H1 (cell line): ENCODE results near the gene HLTF.

Source experiments
- ATF2 ChIP-seq: IDR thresholded peaks from 2 replicates; pipeline ENCODE4 v1.6.1; 2012; ENCODE audit warnings: low read length, inconsistent platforms
- ATF3 ChIP-seq: IDR thresholded peaks from 2 replicates; pipeline ENCODE4 v1.6.1; 2011; ENCODE audit warnings: low read depth, mild to moderate bottlenecking, low read length; ENCODE audit not compliant: insufficient read depth
- BCL11A ChIP-seq, 2 experiments: IDR thresholded peaks; one replicate each; pipeline ENCODE4 v1.6.1; 2011; ENCODE audit warnings: low read depth in 2 of 2, low read length in 2 of 2, mild to moderate bottlenecking in 2 of 2
- CTCF ChIP-seq, 3 experiments: IDR thresholded peaks; 1 replicate in 2 of 3; 2 replicates in 1 of 3; pipeline versions ENCODE4 v1.5.1 to v1.6.1; 2011; ENCODE audit warnings: low read length in 3 of 3, mild to moderate bottlenecking in 3 of 3, inconsistent platforms in 2 of 3, low read depth in 1 of 3, moderate library complexity in 1 of 3; ENCODE audit not compliant: insufficient read depth in 1 of 3; ENCODE audit errors: control extremely low read depth in 1 of 3
- EP300 ChIP-seq, 2 experiments: IDR thresholded peaks; 1 replicate in 1 of 2; 2 replicates in 1 of 2; pipeline ENCODE4 v1.6.1; 2011 to 2012; ENCODE audit warnings: low read depth in 2 of 2, low read length in 2 of 2, mild to moderate bottlenecking in 2 of 2, borderline replicate concordance in 1 of 2, inconsistent platforms in 1 of 2, moderate library complexity in 1 of 2
- MAFK ChIP-seq: IDR thresholded peaks from 2 replicates; pipeline ENCODE4 v1.6.1; 2012; ENCODE audit warnings: low read depth, mild to moderate bottlenecking, improper control_type of control experiment, low read length
- POLR2A ChIP-seq, 2 experiments: IDR thresholded peaks; 1 replicate in 1 of 2; 2 replicates in 1 of 2; pipeline ENCODE4 v1.6.1; 2011; ENCODE audit warnings: low read depth in 2 of 2, low read length in 2 of 2, mild to moderate bottlenecking in 2 of 2; ENCODE audit errors: control extremely low read depth in 1 of 2
- POLR2AphosphoS5 ChIP-seq: IDR thresholded peaks from 2 replicates; pipeline ENCODE4 v1.6.1; 2011; ENCODE audit warnings: low read depth, low read length
- YY1 ChIP-seq: IDR thresholded peaks from 2 replicates; pipeline ENCODE4 v1.6.1; 2011; ENCODE audit warnings: low read depth, mild to moderate bottlenecking, low read length

- TF ChIP-seq YY1 (no peak), MAFK (no peak), BCL11A (IDR thresholded peaks at IDR 0.05; ENCODE audit: low read depth in 2 of 2, low read length in 2 of 2) (no peak), POLR2AphosphoS5 (no peak), POLR2A (IDR thresholded peaks at IDR 0.05; ENCODE audit: control extremely low read depth in 1 of 2, low read depth in 2 of 2, low read length in 2 of 2) (no peak), EP300 (IDR thresholded peaks at IDR 0.05; ENCODE audit: borderline replicate concordance in 1 of 2, low read depth in 2 of 2, low read length in 2 of 2) (no peak), ATF3 (no peak), CTCF (IDR thresholded peaks at IDR 0.05; ENCODE audit: control extremely low read depth in 1 of 3, insufficient read depth in 1 of 3, low read depth in 1 of 3, low read length in 3 of 3) (no peak), ATF2 (no peak)
Observed at GRCh38 chr3:149023951-149024350, 62.4 kb downstream of the HLTF start.
